Activated CD8-positive, alpha-beta memory T cell treated with anti-CD3 and anti-CD28 coated beads, Interleukin-2, amount 10 ng/mL, durations not matched to agents 7 days and 5 days (primary cell): Measurements from ENCODE around the gene BCL2L1. TPM values are rescaled to one million over a fixed set of nuclear protein-coding genes. Genes with fewer than 3 reads are reported as not detected.

Experiments
- ATAC-seq: fragments of 150-1000 bp; cut with Tn5 transposase; one replicate; pipeline ENCODE4 v1.10.0; 2021; ENCODE audit warnings: moderate library complexity
- CTCF ChIA-PET: fragments of 350-600 bp; sonication (Branson Sonifier 250); formaldehyde crosslinking; loops from one replicate; lab custom pipeline; 2021; ENCODE audit warnings: antibody characterized with exemption; lab: Charles Lee
- DNase-seq: peaks from one replicate; pipeline ENCODE4 v3.0.0-alpha.2; 2020
- H3K27ac Mint-ChIP-seq: one replicate; pipeline ENCODE4 v1.8.0; 2021; ENCODE audit warnings: mild to moderate bottlenecking, mixed read lengths
- H3K27me3 Mint-ChIP-seq: one replicate; pipeline ENCODE4 v1.8.0; 2021; ENCODE audit warnings: mixed read lengths
- H3K36me3 Mint-ChIP-seq: one replicate; pipeline ENCODE4 v1.8.0; 2021; ENCODE audit warnings: mild to moderate bottlenecking, mixed read lengths
- H3K4me1 Mint-ChIP-seq: one replicate; pipeline ENCODE4 v1.8.0; 2021; ENCODE audit warnings: mixed read lengths
- H3K4me3 Mint-ChIP-seq: one replicate; pipeline ENCODE4 v1.8.0; 2021; ENCODE audit warnings: mild to moderate bottlenecking, moderate library complexity, mixed read lengths
- H3K9me3 Mint-ChIP-seq: one replicate; pipeline ENCODE4 v1.8.0; 2022; ENCODE audit warnings: low read depth, mixed read lengths
- total RNA-seq, 2 experiments: library from RNA; stranded (reverse); gene quantifications; one replicate each; pipeline ENCODE4 v1.2.3, GENCODE V29; 2021

The BCL2L1 gene
- total RNA-seq, 2 experiments from 2014 or later, result 69.8 to 121 TPM

GRCh38 chr20:31701591-31701990, 21.1 kb downstream of the BCL2L1 start:
- H3K4me1 Mint-ChIP-seq, result peaks cover 62% of the 10 kb centered on the region
- no peak overlapping the region for H3K4me3 Mint-ChIP-seq
- no peaks in the 10 kb centered on the region for H3K27me3 Mint-ChIP-seq
- peak overlapping the region; percentile 64 for H3K27ac Mint-ChIP-seq
- ATAC-seq (no peak), DNase-seq (no peak)
- H3K9me3 Mint-ChIP-seq, result no peaks in the 10 kb centered on the region
- CTCF ChIA-PET, result interaction anchor here (0.9 to 11.0 kb wide), 3 partner anchors 8 to 18 kb away, joined by 3 to 120 read pairs (median 3); partner anchors contain the start of gene BCL2L1
- peaks cover 41% of the 10 kb centered on the region for H3K36me3 Mint-ChIP-seq

- CTCF ChIA-PET, result interaction anchor here (1.1 to 11.0 kb wide), 6 partner anchors 9 to 39 kb away, joined by 3 to 120 read pairs (median 4); partner anchors contain the start of gene BCL2L1
- peak overlapping the region; percentile 92 for H3K27ac Mint-ChIP-seq
- no peaks in the 10 kb centered on the region for H3K27me3 Mint-ChIP-seq
- no peak for ATAC-seq
- H3K4me1 Mint-ChIP-seq, result peaks cover 59% of the 10 kb centered on the region
- no peaks in the 10 kb centered on the region for H3K9me3 Mint-ChIP-seq
- no peak for DNase-seq
- no peak overlapping the region for H3K4me3 Mint-ChIP-seq
- peaks cover 43% of the 10 kb centered on the region for H3K36me3 Mint-ChIP-seq
Measured at GRCh38 chr20:31700747-31701146, 21.9 kb downstream of the BCL2L1 start.

DNA sequence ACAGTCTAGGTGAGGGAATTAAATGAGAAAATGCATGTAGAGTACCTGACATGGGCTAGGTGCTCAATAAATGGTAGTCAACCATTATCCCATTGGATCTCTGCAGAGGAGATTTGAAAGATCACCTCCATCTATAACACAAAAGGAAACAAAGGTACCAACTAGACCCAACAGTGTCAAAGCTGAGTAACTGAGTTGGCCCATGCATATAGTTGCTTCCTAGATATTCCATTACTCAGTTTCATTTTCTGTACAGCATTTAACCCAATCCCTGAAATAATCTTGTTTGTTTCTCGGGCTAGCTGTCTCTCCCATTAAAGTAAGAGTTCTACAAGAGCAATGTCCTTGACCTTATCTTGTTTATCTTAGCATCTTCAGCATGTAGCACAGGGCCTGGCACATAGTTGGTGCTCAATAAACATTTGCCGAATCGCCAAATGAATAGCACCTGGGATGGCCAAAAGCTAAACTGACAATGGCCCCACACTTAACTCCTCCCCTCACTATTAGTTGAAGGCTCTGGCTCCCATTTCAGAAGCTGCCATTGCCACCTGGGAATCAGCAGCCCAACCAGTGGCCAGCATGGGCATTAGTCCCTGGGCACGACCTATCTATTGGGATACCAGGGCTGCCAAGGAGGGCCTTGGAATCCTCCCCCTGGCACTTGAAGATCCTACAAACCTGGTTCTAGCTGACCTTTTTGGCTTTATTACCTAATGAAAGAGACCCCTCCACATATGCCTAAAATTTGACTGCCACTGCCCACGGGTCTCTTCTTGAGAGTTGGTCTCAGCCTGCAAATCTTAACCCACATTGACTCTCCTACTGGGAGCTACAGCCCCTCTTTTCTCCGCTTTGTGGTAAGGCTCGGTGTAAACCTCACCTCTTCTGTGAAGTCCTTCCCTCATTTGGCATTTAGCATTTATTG, 22.6 kb downstream of the BCL2L1 start:
- DNase-seq, result no peak
- CTCF ChIA-PET, result interaction anchor here (0.8 to 11.0 kb wide), 9 partner anchors 8 to 39 kb away, joined by 3 to 120 read pairs (median 3); partner anchors contain the start of gene BCL2L1
- H3K4me1 Mint-ChIP-seq, result peaks cover 61% of the 10 kb centered on the region
- H3K27ac Mint-ChIP-seq, result peak overlapping the region; percentile 92
- peaks cover 40% of the 10 kb centered on the region for H3K36me3 Mint-ChIP-seq
- H3K4me3 Mint-ChIP-seq, result no peak overlapping the region
- no peak for ATAC-seq
- H3K9me3 Mint-ChIP-seq, result no peaks in the 10 kb centered on the region
- H3K27me3 Mint-ChIP-seq, result no peaks in the 10 kb centered on the region

- peak overlapping the region; percentile 47 for H3K4me3 Mint-ChIP-seq
- H3K9me3 Mint-ChIP-seq, result no peaks in the 10 kb centered on the region
Measured at GRCh38 chr20:31698803-31699718, 23.6 kb downstream of the BCL2L1 start.

DNA sequence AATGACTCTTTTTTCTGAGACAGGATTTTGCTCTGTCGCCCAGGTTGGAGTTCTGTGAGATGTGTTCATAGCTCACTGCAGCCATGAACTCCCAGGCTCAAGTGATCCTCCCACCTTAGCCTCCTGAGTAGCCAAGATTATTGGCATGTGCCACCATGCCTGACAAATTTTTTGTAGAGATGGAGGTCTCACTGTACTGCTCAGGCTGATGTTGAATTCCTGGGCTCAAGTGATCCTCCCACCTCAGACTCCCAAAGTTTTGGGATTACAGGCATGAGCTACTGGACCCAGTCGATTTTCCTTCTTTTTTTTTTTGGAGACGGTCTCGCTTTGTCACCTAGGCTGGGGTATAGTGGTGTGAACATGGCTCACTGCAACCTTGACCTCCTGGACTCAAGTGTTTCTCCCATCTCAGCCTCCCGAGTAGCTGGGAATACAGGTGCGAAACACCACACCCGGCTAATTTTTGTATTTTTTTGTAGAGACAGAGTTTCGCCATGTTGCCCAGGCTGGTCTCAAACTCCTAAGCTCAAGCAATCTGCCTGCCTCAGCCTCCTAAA, 24.3 kb downstream of the BCL2L1 start:
- Mint-ChIP-seq H3K9me3 (no peaks in the 10 kb centered on the region), H3K36me3 (peaks cover 32% of the 10 kb centered on the region), H3K4me1 (peaks cover 69% of the 10 kb centered on the region), H3K27ac (peak overlapping the region; percentile 92), H3K27me3 (no peaks in the 10 kb centered on the region), H3K4me3 (no peak overlapping the region)
- CTCF ChIA-PET, result interaction anchor here (0.6 to 11.0 kb wide), 9 partner anchors 13 to 37 kb away, joined by 3 to 120 read pairs (median 4); partner anchors contain the start of gene BCL2L1
- DNase-seq (no peak), ATAC-seq (no peak)

More at GRCh38 chr20:31698803-31699718, 23.6 kb downstream of the BCL2L1 start:
- Mint-ChIP-seq H3K4me1 (peaks cover 66% of the 10 kb centered on the region), H3K27me3 (no peaks in the 10 kb centered on the region), H3K36me3 (peaks cover 32% of the 10 kb centered on the region), H3K27ac (peak overlapping the region; percentile 92)
- peak; percentile 93 for ATAC-seq
- peak; percentile 67 for DNase-seq
- CTCF ChIA-PET, result interaction anchor here (0.6 to 11.0 kb wide), 10 partner anchors 10 to 38 kb away, joined by 3 to 120 read pairs (median 4); partner anchors contain the start of gene BCL2L1

DNA sequence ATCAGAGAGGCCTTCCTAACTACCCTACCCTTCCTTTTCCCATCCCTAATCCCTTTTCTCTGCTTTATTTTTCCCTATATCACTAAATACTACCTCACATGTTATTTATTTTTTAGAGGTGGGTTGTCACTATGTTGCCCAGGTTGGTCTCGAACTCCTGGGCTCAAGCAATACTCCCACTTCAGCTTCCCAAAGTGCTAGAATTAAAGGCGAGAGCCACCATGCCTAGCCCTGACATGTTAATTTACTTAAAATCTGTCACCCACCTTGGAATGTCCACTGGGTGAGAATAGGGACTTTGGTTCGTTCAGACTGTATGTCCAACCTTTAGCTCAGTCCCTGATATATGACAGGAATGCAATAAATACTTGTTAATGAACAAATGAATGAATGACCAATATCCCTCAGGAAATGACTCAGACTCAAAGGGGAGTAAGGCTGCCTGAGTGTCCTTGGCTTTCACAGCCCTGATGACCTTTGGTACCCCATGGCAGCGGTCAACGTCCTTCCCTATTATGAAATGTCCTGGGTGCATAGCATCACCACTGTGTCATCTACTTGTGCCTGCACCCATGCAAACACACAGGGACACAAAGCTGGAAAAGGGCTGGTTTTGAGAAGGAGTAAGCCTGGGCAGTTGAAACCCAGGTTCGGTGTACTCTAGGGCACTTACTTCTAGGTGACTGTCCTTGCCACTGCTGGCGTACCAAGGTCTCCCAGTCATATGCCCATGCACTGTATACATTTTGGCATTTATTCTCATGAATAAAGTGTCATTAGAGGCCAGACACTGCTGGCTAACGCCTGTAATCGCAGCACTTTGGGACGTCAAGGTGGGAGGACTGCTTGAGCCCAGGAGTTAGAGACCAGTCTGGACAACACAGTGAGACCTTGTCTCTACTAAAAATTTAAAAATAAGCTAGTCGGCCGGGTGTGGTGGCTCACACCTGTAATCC, 26.5 kb downstream of the BCL2L1 start:
- peaks cover 74% of the 10 kb centered on the region for H3K4me1 Mint-ChIP-seq
- H3K36me3 Mint-ChIP-seq, result peaks cover 31% of the 10 kb centered on the region
- DNase-seq (no peak), ATAC-seq (no peak)
- CTCF ChIA-PET, result interaction anchor here (1.6 to 11.0 kb wide), 4 partner anchors 23 to 83 kb away, joined by 4 to 120 read pairs (median 28); partner anchors contain the start of gene BCL2L1
- no peaks in the 10 kb centered on the region for H3K9me3 Mint-ChIP-seq
- H3K27ac Mint-ChIP-seq, result peak overlapping the region; percentile 30
- H3K27me3 Mint-ChIP-seq, result no peaks in the 10 kb centered on the region
- H3K4me3 Mint-ChIP-seq, result no peak overlapping the region

DNA sequence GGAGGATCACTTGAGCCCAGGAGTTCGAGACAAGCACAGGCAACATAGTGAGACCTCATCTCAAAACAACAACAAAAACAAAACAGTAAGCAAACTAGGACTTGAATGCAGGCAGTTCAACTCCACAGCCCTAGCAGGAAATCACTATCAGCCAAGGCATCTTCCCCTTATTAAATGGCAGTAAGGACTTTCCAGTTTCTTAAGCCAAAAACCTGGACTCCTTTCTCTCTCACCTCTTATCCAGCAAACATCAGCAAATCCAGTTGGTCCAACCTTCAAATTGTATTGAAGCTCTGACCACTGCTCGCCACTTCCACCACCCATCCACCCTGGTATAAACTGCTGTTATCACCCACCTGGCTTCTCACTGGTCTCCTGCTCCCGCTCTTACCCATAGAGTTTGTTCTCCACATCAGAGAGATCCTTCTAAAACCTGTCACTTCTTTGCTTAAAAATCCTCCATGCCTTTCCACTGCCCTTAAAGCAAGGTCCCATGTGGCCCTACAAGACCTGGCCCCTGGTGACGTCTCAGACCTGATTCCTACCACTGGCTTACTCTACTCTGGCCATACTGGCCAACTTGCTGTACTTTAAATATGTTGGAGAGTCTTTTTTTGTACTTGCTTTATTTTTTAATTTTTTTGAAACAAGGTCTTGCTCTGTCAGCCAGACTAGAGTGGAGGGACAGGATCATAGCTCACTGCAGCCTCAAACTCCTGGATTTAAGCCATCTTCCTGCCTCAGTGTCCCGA, 27.6 kb downstream of the BCL2L1 start:
- Mint-ChIP-seq H3K27me3 (no peaks in the 10 kb centered on the region), H3K9me3 (no peaks in the 10 kb centered on the region), H3K4me1 (peaks cover 68% of the 10 kb centered on the region), H3K36me3 (peaks cover 28% of the 10 kb centered on the region), H3K27ac (peak overlapping the region; percentile 69), H3K4me3 (no peak overlapping the region)
- CTCF ChIA-PET, result interaction anchor here (3.3 to 11.0 kb wide), 2 partner anchors 24 to 33 kb away, joined by 19 to 120 read pairs; partner anchors contain the start of gene BCL2L1
- ATAC-seq, result no peak
- no peak for DNase-seq

GRCh38 chr20:31693987-31694661, 28.5 kb downstream of the BCL2L1 start:
- Mint-ChIP-seq H3K9me3 (no peaks in the 10 kb centered on the region), H3K4me3 (no peak overlapping the region), H3K27ac (peak overlapping the region; percentile 69), H3K36me3 (peaks cover 31% of the 10 kb centered on the region), H3K27me3 (no peaks in the 10 kb centered on the region), H3K4me1 (peaks cover 61% of the 10 kb centered on the region)
- no peak for ATAC-seq
- CTCF ChIA-PET, result interaction anchor here (0.8 to 11.0 kb wide), 3 partner anchors 8 to 32 kb away, joined by 3 to 120 read pairs (median 19); partner anchors contain the start of gene BCL2L1
- DNase-seq, result no peak

DNA sequence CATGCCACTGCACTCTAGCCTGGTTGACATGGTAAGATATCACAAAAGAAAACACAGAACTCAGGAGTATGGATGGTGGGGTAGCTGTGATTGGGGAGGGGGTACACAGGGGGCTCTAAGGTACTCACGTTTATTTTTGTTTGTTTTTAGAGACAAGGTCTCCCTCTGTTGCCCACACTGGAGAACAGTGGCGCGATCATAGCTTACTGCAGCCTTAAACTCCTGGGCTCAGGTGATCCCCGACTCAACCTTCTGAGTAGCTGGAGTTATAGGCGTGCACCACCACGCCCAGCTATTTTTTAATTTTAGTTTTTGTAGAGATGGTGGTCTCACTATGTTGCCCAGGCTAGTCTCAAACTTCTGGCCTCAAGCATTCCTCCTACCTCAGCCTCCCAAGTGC, 29.3 kb downstream of the BCL2L1 start:
- no peak overlapping the region for H3K27ac Mint-ChIP-seq
- DNase-seq (no peak), ATAC-seq (no peak)
- H3K9me3 Mint-ChIP-seq, result no peaks in the 10 kb centered on the region
- peaks cover 35% of the 10 kb centered on the region for H3K36me3 Mint-ChIP-seq
- H3K4me1 Mint-ChIP-seq, result peaks cover 60% of the 10 kb centered on the region
- no peak overlapping the region for H3K4me3 Mint-ChIP-seq
- H3K27me3 Mint-ChIP-seq, result no peaks in the 10 kb centered on the region
- CTCF ChIA-PET, result interaction anchor here (0.8 to 11.0 kb wide), 5 partner anchors 8 to 31 kb away, joined by 3 to 120 read pairs (median 4); partner anchors contain the start of gene BCL2L1

GRCh38 chr20:31691646-31692275, 30.9 kb downstream of the BCL2L1 start:
- DNase-seq (no peak), ATAC-seq (no peak)
- CTCF ChIA-PET, result interaction anchor here (0.6 to 1.7 kb wide), 7 partner anchors 9 to 238 kb away, joined by 3 to 15 read pairs (median 4); no protein-coding TSS in a partner anchor
- H3K9me3 Mint-ChIP-seq, result no peaks in the 10 kb centered on the region
- no peak overlapping the region for H3K4me3 Mint-ChIP-seq
- H3K27ac Mint-ChIP-seq, result peak overlapping the region; percentile 78
- peaks cover 38% of the 10 kb centered on the region for H3K36me3 Mint-ChIP-seq
- H3K27me3 Mint-ChIP-seq, result no peaks in the 10 kb centered on the region
- H3K4me1 Mint-ChIP-seq, result peaks cover 57% of the 10 kb centered on the region
